ENCODE results near the gene FMNL2.

The FMNL2 gene

GRCh38 chr2:152455738-152456137, 120.8 kb downstream of the FMNL2 start:
- TF ChIP-seq CTCF (IDR thresholded peaks at IDR 0.05; ENCODE audit: insufficient read depth, low read depth, low read length, missing control alignments) = no peak
- no peak overlapping the region for H3K4me3 ChIP-seq (ENCODE audit: low read depth, low read length)
- DNase-seq (ENCODE audit: low read depth) = no peak

- DNase-seq (ENCODE audit: low read depth) = no peak
- no peak for TF ChIP-seq CTCF (IDR thresholded peaks at IDR 0.05; ENCODE audit: insufficient read depth, low read depth, low read length, missing control alignments)
- H3K4me3 ChIP-seq (ENCODE audit: low read depth, low read length) = no peak overlapping the region
Observed at GRCh38 chr2:152456262-152456661, 121.3 kb downstream of the FMNL2 start.

GRCh38 chr2:152458441-152458940, 123.5 kb downstream of the FMNL2 start:
- DNase-seq (ENCODE audit: low read depth) = no peak
- TF ChIP-seq CTCF (IDR thresholded peaks at IDR 0.05; ENCODE audit: insufficient read depth, low read depth, low read length, missing control alignments) = no peak
- no peak overlapping the region for H3K4me3 ChIP-seq (ENCODE audit: low read depth, low read length)

GRCh38 chr2:152459091-152459490, 124.1 kb downstream of the FMNL2 start:
- no peak overlapping the region for H3K4me3 ChIP-seq (ENCODE audit: low read depth, low read length)
- TF ChIP-seq CTCF (IDR thresholded peaks at IDR 0.05; ENCODE audit: insufficient read depth, low read depth, low read length, missing control alignments) = no peak

GRCh38 chr2:152460567-152460966, 125.6 kb downstream of the FMNL2 start:
- no peak for DNase-seq (ENCODE audit: low read depth)

More at GRCh38 chr2:152459091-152459490, 124.1 kb downstream of the FMNL2 start:
- no peak for DNase-seq (ENCODE audit: low read depth)

GRCh38 chr2:152462120-152462519, 127.1 kb downstream of the FMNL2 start:
- TF ChIP-seq CTCF (IDR thresholded peaks at IDR 0.05; ENCODE audit: insufficient read depth, low read depth, low read length, missing control alignments) = no peak
- DNase-seq (ENCODE audit: low read depth) = no peak

More at GRCh38 chr2:152460567-152460966, 125.6 kb downstream of the FMNL2 start:
- no peak overlapping the region for H3K4me3 ChIP-seq (ENCODE audit: low read depth, low read length)
- TF ChIP-seq CTCF (IDR thresholded peaks at IDR 0.05; ENCODE audit: insufficient read depth, low read depth, low read length, missing control alignments) = no peak

GRCh38 chr2:152462779-152463178, 127.8 kb downstream of the FMNL2 start:
- no peak for TF ChIP-seq CTCF (IDR thresholded peaks at IDR 0.05; ENCODE audit: insufficient read depth, low read depth, low read length, missing control alignments)
- DNase-seq (ENCODE audit: low read depth) = no peak
- H3K4me3 ChIP-seq (ENCODE audit: low read depth, low read length) = no peak overlapping the region

More at GRCh38 chr2:152462120-152462519, 127.1 kb downstream of the FMNL2 start:
- H3K4me3 ChIP-seq (ENCODE audit: low read depth, low read length) = no peak overlapping the region
